Left cardiac atrium (tissue), 4 donors: Measurements from ENCODE around the gene PPP1CA. TPM values are rescaled to one million over a fixed set of nuclear protein-coding genes. Genes with fewer than 3 reads are reported as not detected.

Experiments used
- ATAC-seq, 2 donors: fragments of 200-7000 bp; cut with Tn5 transposase; one replicate each; pipeline ENCODE4 v1.9.1; 2020; ENCODE audit warnings: mild to moderate bottlenecking in 2 of 2, moderate library complexity in 2 of 2
- DNase-seq: peaks from one replicate; pipeline ENCODE4 v3.0.0-alpha.2; 2020
- intact Hi-C, 2 donors: fragments of 100-400 bp; cut with DNase I; formaldehyde crosslinking; loops; one replicate each; pipeline versions ENCODE4 v1.14.1 to v1.15.1; 2022 to 2023
- total RNA-seq, 2 donors: library from RNA; stranded (reverse); fragmentation: NEBNext Ultra II Directional; extraction: Animal tissue kit (Norgen Biotek cat#: 25700); gene quantifications; one replicate each; pipeline ENCODE4 v1.2.1, GENCODE V29; 2021
- donor health status: DM: no; HTN: yes; CAD: no.
- donor health status: DM: no; HTN: yes; CAD: no; lungs with severe emphysema.
- donor health status: DM: yes; HTN: yes; CAD: no.
- donor health status: Dilated cardiomyopathy.

The PPP1CA gene
- total RNA-seq, 2 donors from 2014 or later, result 86.7 to 94.1 TPM

DNA sequence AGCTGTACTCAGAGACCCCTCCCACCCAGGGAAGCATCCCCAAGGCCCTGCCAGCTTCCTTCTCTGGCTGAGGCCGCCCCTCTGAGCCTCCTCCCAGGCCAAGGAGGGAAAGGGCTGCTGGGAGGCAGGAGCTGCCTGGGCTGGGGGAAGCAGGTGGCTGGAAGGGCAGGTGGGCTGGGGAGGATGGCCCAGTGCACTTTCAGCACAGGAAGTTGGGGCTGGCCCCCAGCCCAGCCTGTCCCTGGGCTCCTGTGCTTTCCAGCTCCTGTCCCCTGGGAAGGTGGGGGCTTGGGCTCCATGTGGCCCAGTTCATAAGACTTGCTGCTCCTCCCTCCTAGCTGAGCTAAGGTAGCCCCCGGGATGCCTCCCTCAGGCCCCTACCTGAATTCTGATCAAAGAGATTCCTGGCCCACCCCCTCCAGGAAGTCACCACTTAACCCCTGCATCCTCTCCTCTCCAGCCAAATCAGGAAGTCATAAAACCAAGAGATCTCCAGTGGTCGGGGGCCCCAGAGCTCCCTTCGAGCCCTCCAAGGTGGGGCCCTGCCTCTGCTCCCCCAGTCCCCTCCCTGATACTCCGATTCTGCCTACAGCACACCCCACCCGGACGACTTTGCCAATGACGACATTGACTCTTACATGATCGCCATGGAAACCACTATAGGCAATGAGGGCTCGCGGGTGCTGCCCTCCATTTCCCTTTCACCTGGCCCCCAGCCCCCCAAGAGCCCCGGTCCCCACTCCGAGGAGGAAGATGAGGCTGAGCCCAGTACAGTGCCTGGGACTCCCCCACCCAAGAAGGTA lies 4.9 kb downstream of the PPP1CA start:
- no peak for DNase-seq
- intact Hi-C loops, result loop anchor here in 1 of 2 donors (10.0 kb wide), 1 partner anchor 108 kb away; the partner anchor contains the start of genes CDK2AP2 and PITPNM1
- ATAC-seq, result no peak

DNA sequence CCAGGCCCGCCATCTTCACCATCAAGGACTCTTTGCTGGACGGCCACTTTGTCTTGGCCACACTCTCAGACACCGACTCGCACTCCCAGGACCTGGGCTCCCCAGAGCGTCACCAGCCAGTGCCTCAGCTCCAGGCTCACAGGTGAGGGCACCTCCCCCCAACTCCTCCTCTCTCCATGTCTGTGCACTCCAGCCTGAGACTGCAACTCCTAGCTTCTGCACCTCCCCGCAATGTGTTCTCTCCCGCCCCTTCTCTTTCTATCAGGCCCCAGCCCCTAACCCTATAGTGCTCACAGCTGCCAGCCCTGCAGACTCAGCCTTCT lies 5.4 kb downstream of the PPP1CA start:
- ATAC-seq (no peak), DNase-seq (no peak)
- intact Hi-C loops, result loop anchor here in 1 of 2 donors (10.0 kb wide), 1 partner anchor 109 kb away; the partner anchor contains the start of genes CDK2AP2 and PITPNM1

DNA sequence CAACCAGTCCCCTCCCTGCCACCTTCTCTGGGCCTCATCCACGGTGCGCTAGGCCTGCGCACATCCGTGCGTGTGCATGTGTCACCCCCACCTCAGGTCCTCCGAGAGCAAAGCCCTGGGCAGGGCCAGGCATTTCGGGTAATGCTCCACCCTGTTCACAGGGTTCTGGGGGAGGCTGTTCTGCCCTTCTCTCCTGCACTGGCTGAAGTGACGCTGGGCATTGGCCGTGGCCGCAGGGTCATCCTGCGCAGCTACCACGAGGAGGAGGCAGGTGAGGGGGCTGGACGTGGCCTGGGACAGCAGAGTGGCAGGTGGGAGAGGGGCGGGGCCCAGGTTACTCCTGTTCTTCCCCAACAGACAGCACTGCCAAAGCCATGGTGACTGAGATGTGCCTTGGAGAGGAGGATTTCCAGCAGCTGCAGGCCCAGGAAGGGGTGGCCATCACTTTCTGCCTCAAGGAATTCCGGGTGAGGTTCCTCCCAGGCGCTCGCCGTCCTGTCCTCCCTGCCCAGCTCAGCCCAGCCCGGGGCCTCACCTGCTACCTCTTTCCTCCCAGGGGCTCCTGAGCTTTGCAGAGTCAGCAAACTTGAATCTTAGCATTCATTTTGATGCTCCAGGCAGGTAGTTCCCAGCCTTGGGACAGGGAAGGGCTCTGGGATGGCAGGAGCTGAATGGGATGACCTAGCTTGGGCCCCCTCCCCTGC lies 6.0 kb downstream of the PPP1CA start:
- intact Hi-C loops, result loop anchor here in 1 of 2 donors (10.0 kb wide), 1 partner anchor 109 kb away; the partner anchor contains the start of genes CDK2AP2 and PITPNM1
- ATAC-seq, result no peak

DNA sequence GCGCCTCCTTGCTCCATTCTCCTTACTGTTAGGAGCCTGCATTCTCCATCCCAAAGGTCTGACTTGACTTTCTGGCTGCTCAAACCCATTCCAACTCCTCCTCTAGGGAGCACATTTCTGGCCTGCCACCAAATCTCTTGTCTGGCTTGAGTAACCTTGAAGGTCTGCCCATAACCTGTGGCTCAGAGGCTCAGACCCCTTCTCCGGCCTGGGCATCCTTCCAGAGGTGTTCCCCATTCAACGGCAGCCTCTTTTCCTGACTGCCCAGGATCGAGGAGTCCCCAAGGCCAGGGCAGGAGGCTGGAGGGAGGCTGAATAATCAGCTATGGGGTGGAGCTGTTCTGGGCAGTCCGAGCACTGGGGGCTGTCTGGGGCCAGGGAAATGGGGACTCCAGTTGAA lies 7.7 kb downstream of the PPP1CA start:
- ATAC-seq (no peak), DNase-seq (no peak)
- intact Hi-C loops, result loop anchor here in 1 of 2 donors (10.0 kb wide), 1 partner anchor 111 kb away; the partner anchor contains the start of genes CDK2AP2 and PITPNM1

More for the DNA sequence above, 6.0 kb downstream of the PPP1CA start:
- no peak for DNase-seq

DNA sequence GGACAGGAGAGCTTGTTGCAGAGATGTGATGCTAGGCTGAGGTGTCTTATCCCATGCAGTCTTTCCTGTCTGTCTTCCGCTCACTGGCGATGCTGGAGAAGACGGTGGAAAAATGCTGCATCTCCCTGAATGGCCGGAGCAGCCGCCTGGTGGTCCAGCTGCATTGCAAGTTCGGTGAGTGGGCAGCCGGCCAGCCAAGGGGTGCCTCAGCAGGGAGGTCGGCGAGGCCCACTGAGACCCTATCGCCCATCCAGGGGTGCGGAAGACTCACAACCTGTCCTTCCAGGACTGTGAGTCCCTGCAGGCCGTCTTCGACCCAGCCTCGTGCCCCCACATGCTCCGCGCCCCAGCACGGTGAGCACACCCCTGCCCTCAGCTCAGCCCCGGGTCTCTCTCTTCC lies 8.2 kb downstream of the PPP1CA start:
- intact Hi-C loops, result loop anchor here in 1 of 2 donors (10.0 kb wide), 1 partner anchor 111 kb away; the partner anchor contains the start of genes CDK2AP2 and PITPNM1
- DNase-seq (no peak), ATAC-seq (no peak)

DNA sequence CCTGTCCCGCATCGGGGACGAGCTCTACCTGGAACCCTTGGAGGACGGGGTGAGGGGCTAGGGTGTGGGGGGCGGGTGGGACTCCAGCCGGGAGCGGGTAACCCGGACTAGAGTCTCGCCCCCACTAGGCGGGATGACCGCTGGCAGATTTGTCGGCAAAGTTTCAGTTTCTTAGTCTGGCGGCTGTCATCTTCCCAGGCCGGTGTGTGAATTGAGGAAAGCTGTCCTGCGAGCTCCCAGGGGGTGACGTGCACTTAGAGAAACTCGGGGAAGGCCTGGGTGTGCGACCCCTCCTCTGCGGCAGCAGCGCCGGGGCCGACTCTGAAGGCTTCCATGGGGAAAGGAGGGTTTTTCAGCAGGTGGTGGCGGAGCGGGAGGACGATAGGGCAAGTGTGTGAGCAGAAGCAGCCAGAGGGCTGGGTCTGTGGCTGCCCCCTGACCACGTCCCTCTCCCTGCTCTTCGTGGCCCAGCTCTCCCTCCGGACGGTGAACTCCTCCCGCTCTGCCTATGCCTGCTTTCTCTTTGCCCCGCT lies 9.4 kb downstream of the PPP1CA start:
- intact Hi-C loops, result loop anchor here in 1 of 2 donors (10.0 kb wide), 1 partner anchor 113 kb away; the partner anchor contains the start of genes CDK2AP2 and PITPNM1
- no peak for DNase-seq
- peak in 1 of 2 donors; percentile 0 for ATAC-seq

DNA sequence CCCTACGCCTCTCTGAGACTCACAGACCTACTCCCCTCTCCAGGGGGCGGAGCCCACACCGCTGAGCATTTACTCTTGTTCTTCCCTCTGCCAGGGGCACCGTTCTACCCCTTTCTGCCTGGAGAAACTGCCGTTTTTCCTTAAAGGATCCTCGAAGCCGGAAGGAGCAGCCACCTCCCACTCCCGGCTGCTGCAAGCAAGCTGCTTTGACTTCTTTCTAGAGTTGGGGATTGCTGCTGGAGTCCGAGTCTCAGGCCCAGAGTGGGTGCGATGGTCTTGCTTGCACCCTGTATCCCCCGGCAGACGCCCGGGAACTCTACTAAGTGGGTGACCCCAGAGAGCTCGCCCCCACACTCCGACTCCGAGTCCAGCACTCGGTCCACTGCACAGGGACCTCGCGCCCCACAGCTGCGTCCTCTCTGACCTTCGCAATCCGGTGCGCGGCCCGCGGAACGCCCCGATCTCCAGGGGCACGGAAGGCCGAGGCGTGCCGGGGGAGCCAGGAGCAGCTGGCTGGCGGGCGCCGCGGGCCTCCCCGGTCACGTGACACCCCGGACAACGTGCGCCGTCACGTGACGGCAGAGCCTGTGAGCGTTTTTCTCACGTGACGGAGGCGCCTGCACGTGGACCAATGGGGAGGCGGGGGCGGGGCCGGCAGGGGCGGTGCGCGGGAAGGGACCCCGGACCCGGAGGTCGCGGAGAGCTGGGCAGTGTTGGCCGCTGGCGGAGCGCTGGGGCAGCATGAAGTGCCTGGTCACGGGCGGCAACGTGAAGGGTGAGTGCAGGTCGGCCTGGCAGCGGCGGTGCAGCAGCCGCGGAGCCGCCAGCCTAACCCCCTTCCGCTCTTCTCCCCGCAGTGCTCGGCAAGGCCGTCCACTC lies 10.1 kb downstream of the PPP1CA start, which contains the start of gene RAD9A:
RAD9A (plus strand) TSS at position 683 of the 879 bp plus-strand sequence; CDS start at position 742, 59 bp downstream.
- intact Hi-C loops, result loop anchor here in 1 of 2 donors (10.0 kb wide), 1 partner anchor 113 kb away; the partner anchor contains the start of genes CDK2AP2 and PITPNM1
- ATAC-seq (peak; percentile 87 to 94), DNase-seq (peak; percentile 98)

DNA sequence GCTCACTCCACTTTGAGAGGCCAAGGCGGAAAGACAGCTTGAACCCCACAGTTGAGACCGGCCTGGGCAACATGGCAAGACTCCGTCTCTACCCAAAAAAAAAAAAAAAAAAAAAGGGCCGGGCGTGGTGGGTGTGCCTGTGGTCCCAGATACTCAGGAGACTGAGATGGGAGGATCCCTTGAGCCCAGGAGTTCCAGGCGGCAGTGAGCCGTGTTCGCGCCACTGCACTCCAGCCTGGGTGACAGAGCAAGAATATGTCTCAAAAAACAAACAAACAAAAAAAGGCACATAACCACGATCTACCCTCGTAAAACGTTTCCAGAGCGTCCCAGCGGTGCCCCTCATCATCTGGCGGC lies 10.7 kb downstream of the PPP1CA start:
- intact Hi-C loops, result loop anchor here in 1 of 2 donors (10.0 kb wide), 1 partner anchor 114 kb away; the partner anchor contains the start of genes CDK2AP2 and PITPNM1
- DNase-seq (no peak), ATAC-seq (no peak)

DNA sequence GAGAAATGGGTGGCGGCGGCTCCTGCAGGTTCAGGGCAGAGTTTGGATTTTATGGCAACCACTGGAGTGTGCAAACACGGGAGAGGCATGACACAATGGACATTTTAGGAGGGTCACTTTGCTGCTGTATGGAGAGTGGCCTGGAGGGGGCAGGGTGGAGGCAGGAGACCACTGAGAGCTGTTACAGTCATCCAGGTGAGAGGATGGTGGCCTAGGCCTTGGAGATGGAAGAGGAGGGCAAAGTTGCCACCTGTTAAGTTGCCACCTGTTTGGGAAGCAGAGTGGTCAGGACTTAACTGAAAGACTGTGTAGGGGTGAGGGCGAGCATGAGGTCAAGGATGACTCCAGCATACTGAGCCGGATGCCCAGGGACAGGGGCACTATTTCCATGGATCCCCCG lies 12.2 kb downstream of the PPP1CA start:
- intact Hi-C loops, result no loop called here
- no peak for ATAC-seq
- DNase-seq, result no peak

DNA sequence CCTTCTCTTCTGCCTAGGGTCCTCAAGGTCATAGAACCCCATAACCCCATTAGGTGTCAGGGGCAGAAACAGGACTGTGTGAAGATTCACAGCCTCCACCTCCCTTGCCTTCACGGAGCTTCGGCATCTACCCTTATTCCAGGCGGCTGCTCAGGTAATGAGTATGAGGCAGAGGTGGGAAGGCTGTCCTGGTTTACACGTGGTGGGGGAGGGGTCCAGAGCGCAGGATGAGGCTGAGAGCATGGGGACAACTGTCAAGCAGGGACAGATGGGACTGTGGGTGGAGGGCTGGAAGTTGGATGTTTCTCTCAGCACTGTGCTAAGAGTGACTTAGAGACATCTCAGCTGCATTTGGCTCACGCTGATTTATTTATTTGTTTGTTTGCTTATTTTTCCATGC lies 14.1 kb downstream of the PPP1CA start:
- ATAC-seq (no peak), DNase-seq (no peak)
- intact Hi-C loops, result no loop called here

DNA sequence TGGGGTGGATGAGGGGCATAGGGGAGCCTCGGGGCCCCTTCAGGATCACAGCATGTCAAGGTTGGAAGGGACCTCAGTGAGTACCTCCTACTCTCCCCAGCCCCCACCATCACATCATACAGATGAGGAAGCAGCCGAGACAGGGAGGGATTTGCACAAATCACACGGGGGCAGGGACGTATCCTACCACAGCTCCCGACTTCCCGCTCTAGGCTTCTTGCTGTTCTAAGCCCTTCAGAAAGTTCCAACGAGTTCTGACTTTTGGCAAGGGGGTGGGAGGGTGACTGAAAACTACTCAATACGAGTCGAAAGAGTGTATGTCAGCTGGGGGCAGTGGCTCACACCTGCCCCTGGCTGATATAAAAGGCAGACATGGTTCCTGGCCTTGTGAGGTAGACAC lies 14.6 kb downstream of the PPP1CA start:
- intact Hi-C loops, result no loop called here
- ATAC-seq (no peak), DNase-seq (no peak)

DNA sequence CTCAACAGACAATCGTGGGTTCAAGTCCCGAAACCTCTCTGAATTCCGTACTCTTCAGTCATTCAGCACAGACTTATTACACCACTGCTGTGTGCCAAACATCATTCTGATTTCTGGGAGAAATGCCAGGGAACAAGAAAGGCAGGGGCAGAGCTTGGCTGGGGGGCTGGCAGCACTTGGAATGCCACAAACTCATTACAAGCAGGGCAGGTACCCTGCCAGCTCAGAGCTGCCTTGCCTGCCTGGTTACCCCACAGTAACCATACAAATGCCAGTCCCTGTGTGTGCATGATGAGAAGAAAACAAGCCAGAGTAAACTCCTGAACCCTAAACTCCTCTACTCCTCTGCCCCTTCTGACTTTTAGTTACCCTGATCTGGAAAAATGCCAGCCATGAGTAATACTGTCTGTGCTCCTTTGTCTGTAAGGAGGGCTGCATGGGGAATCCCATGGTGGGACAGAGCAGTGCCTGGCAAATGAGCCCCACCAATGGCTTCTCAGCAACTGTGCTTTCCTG lies 16.7 kb downstream of the PPP1CA start:
- intact Hi-C loops, result loop anchor here (5.0 kb wide), 1 partner anchor 38 kb away; no protein-coding TSS in a partner anchor
- no peak for DNase-seq
- peak in 1 of 2 donors; percentile 31 for ATAC-seq

DNA sequence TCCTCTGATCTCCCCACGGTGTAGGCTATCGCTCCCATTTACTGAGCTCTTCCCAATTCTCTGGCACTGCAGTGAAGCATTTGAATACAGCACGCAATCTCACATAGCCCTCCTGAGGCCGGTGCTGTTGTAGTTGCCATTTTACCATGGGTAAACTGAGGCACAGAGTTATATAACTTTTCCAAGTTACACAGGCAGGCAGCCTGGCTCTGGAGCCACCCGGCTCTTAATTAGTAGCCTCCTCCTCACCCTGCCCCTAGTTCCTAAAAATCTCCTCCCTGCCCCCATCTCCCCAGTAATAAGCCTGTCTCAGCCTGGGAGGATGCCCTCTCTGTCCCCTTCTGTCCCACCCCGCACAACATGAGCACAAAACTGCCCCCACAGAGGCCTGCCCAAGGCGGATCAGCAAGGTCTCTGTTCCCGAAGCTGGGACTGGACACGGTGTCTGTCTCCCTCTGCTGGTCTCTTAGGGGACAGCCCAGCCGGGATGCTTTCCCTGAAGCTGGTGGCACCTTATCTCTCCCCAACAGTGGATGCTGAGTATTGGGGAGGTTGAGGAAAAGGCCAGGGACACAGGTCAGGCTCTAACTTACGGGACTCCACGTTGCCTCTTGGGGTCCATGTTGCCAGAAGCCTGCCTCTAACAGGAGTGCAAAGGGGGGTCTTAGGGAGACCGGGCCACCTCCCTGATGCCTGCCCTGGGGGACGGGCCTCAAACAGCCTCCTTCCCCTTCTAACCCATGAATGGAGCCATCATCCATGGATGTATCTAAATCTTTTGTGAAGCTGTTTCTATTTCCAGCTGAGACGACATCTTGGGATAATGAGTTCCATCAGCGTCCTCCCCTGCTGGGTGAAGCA lies 19.2 kb downstream of the PPP1CA start:
- intact Hi-C loops, result loop anchor here (2.0 to 5.0 kb wide), 2 partner anchors 26 to 35 kb away; no protein-coding TSS in a partner anchor
- DNase-seq (peak; percentile 84), ATAC-seq (peak; percentile 78 to 89)

DNA sequence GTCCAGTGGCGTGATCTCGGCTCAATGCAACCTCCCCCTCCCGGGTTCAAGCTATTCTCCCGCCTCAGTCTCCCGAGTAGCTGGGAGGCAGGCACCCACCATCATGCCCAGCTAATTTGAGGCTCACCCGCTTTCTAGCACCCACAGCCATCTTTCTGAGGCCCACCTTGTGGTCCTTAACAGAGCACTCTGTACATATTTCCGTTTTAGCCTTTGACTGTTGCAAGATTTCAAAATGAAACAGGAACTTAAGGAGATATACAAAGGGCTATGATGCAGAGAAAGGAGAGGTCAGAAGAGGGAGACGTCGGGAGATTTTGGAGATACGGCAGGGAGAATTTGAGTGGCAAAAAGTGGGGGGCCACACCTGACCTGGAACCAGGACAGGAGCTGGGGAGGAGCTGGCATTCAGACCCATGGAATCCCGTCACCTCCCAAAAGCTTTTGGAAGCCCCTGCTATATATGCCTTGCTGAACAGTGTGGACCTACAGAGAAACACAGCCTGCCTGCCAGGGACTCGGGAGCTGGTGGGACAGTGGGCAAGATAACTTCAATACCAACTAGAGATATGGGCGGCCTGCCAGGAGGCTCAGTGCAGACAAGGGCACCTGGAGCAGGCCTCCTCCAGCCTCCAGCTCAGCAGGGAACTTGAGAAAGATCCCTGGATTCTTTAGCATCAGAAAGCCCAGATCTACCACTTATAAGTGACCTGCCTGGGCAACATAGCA lies 20.2 kb downstream of the PPP1CA start:
- intact Hi-C loops, result loop anchor here (5.0 kb wide), 1 partner anchor 34 kb away; no protein-coding TSS in a partner anchor
- no peak for ATAC-seq
- no peak for DNase-seq

DNA sequence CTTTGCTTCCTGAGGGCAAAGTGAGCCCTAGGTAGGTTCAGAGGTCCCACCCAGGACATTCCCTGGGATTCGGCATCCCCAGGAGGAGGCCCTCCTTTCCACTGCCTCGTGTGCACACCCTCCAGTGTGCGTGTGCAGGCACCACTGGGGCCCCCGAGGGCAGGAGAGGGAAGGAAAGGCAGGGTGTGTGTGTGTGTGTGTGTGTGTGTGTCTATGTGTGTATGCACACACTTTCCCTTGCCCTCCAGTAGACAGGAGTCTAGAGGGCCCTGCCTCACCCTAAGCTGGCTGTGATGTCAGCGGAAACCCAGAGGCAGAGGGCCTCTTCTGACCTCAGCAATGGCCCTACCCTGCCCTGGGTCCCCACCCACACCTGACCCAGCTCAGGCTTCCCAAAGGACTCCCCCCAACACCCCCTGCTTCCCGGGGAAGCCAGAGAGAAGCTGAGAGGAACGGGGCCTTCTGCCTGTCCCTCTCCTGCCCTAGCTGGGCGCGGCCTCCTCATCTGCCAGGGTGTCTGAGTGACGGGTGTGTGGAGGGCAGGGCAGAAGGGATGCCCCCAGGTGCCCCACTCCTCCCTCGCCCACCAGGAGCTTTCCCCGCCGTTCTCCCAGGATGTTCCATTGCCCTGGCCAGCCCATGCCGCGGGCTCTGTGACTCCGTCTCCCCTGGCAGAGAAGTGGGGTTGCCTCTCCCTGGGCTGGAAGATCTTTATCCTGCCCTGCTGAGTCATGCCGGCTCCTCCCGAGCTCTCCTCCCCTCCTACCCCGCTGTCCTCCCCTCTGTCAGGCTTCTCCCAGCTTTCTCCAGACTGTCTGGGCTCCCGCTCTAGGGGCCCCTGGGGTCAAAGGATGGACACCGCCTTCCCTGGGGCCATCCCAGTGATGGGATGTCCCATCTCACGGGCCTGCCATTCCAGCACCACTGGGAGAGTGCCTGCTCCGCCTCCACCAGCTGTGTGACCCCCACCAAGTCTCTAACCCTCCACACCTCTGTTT lies 22.3 kb downstream of the PPP1CA start:
- peak in 1 of 2 donors; percentile 44 for ATAC-seq
- no peak for DNase-seq
- intact Hi-C loops, result loop anchor here (5.0 kb wide), 1 partner anchor 32 kb away; no protein-coding TSS in a partner anchor
